Activated T-cell treated with anti-CD3 and anti-CD28 coated beads for 4 hours (primary cell): ENCODE data around the gene TPK1.
"Not testable (repeated sequence)": the region's sequence is repeated elsewhere in the genome, so short reads cannot be mapped to it uniquely, and the experiment has no call there.

Experiments used
- DNase-seq: peaks from one replicate; pipeline ENCODE4 v3.0.0-alpha.2; 2020

The TPK1 gene

GRCh38 chr7:144775749-144776148, 60.1 kb downstream of the TPK1 start:
- DNase-seq: no peak

DNA sequence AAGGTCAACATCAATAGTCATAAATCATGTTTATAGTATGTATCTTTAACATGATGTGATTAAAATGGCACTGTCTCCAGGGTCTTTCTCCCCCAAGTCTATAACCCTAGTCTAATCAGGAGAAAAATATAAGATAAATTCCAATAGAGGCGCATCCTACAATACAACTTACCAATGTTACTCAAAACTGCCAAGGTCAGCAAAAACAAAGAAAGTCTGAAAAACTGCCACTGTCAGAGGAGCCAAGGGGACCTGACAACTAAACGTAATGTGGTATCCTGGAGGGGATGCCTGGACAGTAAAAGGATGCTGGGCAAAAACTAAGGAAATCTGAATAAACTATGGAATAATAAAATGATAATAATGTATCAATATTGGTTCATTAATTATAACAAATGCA, 63.9 kb downstream of the TPK1 start:
- DNase-seq: no peak

DNA sequence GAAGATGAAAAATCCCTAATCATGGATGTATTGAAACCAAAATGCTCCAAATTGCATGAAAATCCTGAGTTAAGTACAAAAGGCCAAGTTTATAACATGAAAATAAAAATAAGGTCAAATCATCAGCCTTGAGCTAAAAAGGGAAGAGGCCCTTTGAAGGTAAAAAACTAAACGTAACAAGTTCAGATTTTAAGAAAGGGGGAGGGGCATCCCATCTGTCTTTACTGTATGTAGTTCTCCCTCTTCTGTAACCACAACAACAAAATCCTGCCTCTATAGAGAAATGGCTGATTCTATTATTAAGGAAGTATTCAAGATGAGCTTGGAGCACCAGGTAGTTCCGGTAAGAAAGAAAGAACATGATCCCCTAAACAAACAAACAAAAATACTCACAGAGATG, 64.7 kb downstream of the TPK1 start:
- no peak for DNase-seq

DNA sequence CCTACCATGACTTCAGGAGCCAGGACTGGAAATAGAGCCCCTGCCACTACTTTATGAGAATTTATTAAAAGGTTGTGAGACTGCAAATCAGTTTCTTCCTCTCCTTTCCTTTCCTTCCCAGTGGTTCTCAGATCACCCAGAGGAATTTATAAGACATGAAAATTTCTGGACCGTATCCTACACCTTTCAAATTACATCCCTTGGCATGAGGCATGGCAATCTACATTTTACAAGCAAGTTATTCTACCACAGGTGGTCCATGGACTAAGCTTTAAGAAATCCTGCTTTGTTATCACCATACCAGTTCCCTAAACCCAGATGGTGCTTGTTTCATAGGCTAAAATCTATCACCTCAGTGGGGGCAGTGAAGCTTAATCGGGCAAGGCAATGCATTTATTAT, 66.5 kb downstream of the TPK1 start:
- no peak for DNase-seq

- DNase-seq: no peak
Observed at GRCh38 chr7:144768633-144769032, 67.2 kb downstream of the TPK1 start.

DNA sequence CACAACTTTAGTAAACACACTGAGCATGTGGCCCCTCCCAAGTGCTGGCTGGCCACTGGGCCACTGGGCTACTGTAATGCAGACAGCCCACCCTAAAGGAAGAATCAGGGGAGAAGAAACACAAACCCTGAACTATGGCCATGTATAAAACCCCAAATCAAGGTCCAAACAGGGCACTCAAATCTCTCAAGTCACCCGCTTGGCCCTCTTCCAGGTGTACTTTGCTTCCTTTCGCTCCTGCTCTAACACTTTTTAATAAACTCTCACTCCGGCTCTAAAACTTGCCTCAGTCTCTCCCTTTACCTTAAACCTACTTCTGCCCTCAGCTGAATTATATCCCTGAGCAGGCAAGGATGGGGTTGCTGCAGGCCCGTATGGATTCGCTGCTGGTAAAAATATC, 72.6 kb downstream of the TPK1 start:
- DNase-seq: no peak

DNA sequence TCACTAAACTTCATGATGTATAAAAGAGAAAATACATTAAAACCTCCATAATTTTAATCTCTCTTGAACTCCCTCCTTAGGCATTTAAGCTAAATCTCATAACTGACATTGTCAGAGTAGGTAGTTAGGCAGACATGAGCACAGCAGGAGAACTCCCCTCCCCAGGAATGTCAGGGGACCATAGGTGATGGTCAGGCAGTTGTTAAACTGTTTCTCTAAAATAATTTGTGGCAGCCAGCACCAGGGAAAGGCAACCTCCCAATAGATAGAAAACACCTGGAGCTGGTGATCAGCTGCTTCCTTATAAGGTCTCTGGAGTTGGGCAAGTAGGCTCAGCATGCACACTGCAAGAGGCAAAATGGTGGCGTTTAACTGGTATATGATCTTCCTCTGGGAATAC, 73.0 kb downstream of the TPK1 start:
- DNase-seq: no peak

DNA sequence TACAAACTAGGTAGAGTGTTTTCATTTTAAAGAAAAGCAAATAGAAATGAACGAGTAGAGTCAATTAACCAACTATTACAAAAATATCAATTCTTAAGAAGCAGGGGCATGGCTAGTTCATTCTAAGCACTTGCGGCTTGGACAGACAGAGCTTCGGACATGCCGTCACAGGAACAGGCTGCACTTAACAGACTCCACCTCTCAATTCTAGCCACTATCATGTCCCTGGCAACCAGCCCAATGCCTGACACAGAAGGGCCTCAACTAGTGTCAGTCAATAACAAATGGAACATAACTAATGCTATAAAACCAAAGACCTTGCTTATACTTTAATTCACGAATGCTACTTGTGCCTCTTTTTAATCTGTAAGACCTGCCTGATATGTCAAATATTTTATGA, 74.4 kb downstream of the TPK1 start:
- DNase-seq: no peak

- DNase-seq: no peak
Observed at GRCh38 chr7:144759653-144760052, 76.2 kb downstream of the TPK1 start.

DNA sequence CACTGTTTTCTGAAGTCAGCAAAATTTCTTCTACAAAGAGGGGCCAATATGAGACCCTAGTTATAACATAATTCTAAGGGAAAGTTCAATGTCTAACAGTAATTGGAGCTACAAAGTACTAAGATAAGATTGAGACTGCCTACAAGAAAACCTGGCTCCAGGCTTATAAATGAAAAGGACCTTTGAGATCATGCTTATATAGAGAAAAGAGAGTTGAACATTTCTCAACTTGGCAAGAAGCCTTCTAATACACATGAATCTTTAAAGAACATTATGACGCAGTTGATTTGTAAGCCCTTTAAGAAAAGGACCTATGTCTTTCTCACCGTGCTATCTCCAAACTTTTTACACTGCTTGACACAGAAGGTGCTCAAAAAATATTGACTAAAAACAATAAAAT, 87.9 kb downstream of the TPK1 start:
- no peak for DNase-seq

- DNase-seq: no peak
Observed at GRCh38 chr7:144738708-144739314, 97.0 kb downstream of the TPK1 start.

GRCh38 chr7:144738146-144738545, 97.7 kb downstream of the TPK1 start:
- no peak for DNase-seq

DNA sequence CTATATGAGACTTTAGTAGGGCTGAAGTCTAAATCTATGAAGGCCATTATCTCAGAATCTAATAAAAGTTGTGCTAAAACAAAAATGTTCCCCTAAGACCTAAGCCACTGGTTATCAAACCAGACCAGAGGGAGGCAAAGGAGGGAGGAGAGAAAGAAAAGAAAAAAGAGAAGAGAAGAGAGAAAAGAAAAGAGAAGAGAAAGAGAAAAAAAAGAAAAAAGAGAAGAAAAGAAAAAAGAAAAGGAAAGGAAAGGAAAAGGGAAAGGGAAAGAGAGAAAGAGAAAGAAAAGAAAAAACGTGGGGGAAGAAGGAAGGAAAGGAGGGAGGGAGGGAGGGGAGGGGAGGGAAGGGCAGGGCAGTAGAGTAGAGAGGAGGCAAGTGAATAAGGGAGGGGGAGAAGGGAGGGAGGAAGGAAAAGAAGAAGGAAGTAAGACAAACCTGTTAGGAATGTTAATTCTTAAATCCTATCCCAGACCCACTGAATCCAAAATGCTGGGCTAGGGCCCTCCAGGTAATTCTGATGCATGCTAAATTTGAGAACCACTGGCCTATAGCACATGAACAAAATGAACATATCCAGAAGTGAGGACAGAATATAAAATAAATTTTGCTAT, 98.9 kb downstream of the TPK1 start:
- no peak for DNase-seq

GRCh38 chr7:144735505-144736276, 100.2 kb downstream of the TPK1 start:
- DNase-seq: no peak

GRCh38 chr7:144731661-144732351, 104.0 kb downstream of the TPK1 start:
- no peak for DNase-seq

GRCh38 chr7:144730224-144730623, 105.6 kb downstream of the TPK1 start:
- no peak for DNase-seq

GRCh38 chr7:144729226-144729625, 106.6 kb downstream of the TPK1 start:
- no peak for DNase-seq

DNA sequence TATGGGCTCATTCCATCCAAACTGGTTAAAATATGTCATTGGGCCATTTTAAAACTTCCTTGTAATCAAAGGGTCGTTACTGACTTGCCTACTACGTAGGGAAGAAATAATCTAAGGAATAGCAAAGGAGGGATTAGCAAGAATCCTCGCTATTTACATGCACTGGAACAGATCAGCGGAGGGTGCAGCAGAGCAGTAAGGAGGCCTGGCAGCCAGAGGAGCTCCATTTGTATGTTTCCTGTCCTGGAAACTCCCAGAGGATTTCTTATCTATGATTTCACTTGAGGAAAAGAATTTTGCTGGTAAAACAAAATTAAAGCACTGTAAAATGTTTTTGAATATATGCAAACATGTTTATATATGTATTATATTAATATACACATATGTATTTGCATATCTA, 107.3 kb downstream of the TPK1 start:
- no peak for DNase-seq

- not testable (repeated sequence) for DNase-seq
Observed at GRCh38 chr7:144726840-144727239, 109.0 kb downstream of the TPK1 start.

DNA sequence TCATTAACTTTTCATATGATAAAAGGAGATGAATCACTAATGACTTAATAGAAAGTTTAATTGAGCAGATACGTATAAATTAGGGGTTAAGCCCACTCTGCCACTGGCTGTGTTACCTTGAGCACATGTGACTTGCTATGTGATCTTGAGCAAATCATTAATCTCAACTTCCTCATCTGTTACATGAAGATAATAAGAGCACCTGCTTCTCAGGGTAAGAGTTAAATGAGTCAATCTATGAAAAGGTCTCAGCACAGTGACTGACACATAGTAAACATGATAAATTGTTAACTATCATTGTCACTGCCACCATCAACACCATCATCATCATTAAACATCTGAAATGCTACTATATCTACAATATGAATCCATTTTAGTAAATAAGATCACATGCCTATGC, 110.8 kb downstream of the TPK1 start:
- no peak for DNase-seq

DNA sequence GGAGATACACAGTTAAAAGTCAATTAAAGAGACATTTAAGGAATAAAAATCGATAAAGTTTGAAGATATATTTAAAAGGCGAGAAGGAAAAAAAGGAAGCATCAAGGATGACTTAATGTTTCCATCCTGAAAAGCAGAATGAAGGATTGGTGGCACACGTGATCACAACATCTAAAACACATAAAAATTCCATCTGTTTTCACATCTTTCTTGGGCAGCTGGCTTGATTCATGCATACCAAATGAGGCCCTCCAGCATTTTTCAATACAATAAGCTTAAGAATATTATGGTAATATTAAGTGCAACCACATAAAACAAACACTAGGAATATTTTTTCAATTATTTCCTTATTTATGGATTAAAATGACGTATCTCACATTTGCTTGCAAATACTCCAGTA, 112.6 kb downstream of the TPK1 start:
- no peak for DNase-seq

DNA sequence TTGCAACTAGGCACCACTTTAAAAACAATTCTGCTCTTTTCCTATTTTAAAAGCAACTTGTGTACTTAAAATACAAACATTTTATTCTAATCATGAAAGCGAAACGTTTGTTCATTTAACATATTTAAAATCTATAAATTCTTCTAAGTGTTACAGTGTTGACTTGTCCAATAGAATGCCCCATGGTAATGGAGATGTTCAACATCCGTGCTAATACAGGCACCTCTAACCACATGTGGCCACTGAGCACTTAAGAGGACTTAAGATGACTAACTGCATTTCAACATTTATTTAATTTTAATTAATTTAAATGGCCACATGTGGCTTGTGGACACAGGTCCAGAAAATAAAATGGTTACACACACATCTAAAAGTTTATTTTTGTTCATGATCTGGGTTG, 115.1 kb downstream of the TPK1 start:
- no peak for DNase-seq

GRCh38 chr7:144720149-144720548, 115.7 kb downstream of the TPK1 start:
- no peak for DNase-seq

DNA sequence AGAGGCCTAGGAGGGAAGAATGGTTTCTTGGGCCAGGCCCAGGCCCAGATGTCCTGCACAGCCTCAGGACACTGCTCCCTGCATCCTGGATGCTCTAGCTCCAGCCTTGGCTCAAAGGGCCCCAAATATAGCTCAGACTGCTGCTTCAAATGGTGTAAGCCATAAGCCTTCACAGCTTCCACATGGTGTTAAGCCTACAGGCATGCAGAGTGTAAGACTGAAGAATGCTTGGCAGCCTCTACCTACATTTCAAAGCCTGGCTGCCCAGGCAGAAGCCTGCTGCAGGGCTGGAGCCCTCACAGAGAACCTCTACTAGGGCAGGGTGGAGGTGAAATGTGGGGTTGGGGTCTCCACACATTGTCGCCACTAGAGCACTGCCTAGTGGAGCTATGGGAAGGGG, 118.1 kb downstream of the TPK1 start:
- DNase-seq: no peak
